A673 (cell line): Measurements from ENCODE around the gene BCL2L2. TPM values are rescaled to one million over a fixed set of nuclear protein-coding genes. Genes with fewer than 3 reads are reported as not detected.

ENCODE experiments used
- BruUV-seq: library from RNA; stranded (reverse); fragments of 400-500 nt; replicated peaks from 2 replicates; lab custom pipeline; 2021; lab: Mats Ljungman, UMichigan
- CTCF ChIA-PET: fragments of 300-600 bp; sonication (Branson Sonifier 250); formaldehyde crosslinking; loops from one replicate; lab custom pipeline; 2022; ENCODE audit warnings: antibody characterized with exemption; lab: Charles Lee
- POLR2A ChIA-PET: fragments of 300-600 bp; sonication (Branson Sonifier 250); formaldehyde crosslinking; loops from one replicate; lab custom pipeline; 2022; ENCODE audit warnings: antibody characterized with exemption; ENCODE audit not compliant: low non-redundant PET; lab: Charles Lee
- DNase-seq: peaks from one replicate; pipeline ENCODE4 v3.0.0-alpha.2; 2015; ENCODE audit warnings: low spot score
- H3K27ac ChIP-seq: fragments of 200-600 bp; sonication (generic); 2 replicates; pipeline ENCODE4 v1.5.1; 2016; ENCODE audit warnings: mixed run types, low read depth, mild to moderate bottlenecking, mixed read lengths, antibody characterized with exemption, low read length; ENCODE audit not compliant: poor library complexity, severe bottlenecking
- H3K27me3 ChIP-seq: fragments of 200-600 bp; sonication (generic); replicated peaks from 2 replicates; pipeline ENCODE4 v1.6.1; 2017; ENCODE audit warnings: mixed run types, low read depth, mild to moderate bottlenecking, mixed read lengths, antibody characterized with exemption, low read length; ENCODE audit not compliant: insufficient read depth, poor library complexity
- H3K36me3 ChIP-seq: fragments of 200-600 bp; sonication (generic); 2 replicates; pipeline ENCODE4 v1.6.1; 2016; ENCODE audit warnings: mixed run types, mild to moderate bottlenecking, mixed read lengths, antibody characterized with exemption, low read length; ENCODE audit not compliant: insufficient read depth, poor library complexity, severe bottlenecking
- H3K4me1 ChIP-seq: fragments of 200-600 bp; sonication (generic); 2 replicates; pipeline ENCODE4 v1.6.1; 2017; ENCODE audit warnings: mixed run types, mild to moderate bottlenecking, mixed read lengths, antibody characterized with exemption, low read length; ENCODE audit not compliant: insufficient read depth, poor library complexity, severe bottlenecking
- H3K4me3 ChIP-seq: fragments of 200-600 bp; sonication (generic); 2 replicates; pipeline ENCODE4 v1.5.1; 2016; ENCODE audit warnings: low read depth, mixed run types, mild to moderate bottlenecking, mixed read lengths, low read length; ENCODE audit not compliant: poor library complexity, severe bottlenecking
- H3K9me3 ChIP-seq: fragments of 200-600 bp; sonication (generic); 2 replicates; pipeline ENCODE4 v1.6.1; 2016; ENCODE audit warnings: mixed run types, low read depth, mild to moderate bottlenecking, mixed read lengths, antibody characterized with exemption, low read length; ENCODE audit not compliant: poor library complexity, severe bottlenecking
- EZH2 ChIP-seq: fragments of 200-600 bp; sonication (generic); IDR thresholded peaks from 2 replicates; pipeline ENCODE4 v1.6.1; 2017; ENCODE audit warnings: borderline replicate concordance, low read depth, mild to moderate bottlenecking, mixed read lengths, antibody characterized with exemption, low read length; ENCODE audit not compliant: poor library complexity, severe bottlenecking
- intact Hi-C: fragments of 100-400 bp; cut with micrococcal nuclease; formaldehyde crosslinking; loops from one replicate; pipeline ENCODE4 v1.10.0; 2022; ENCODE audit not compliant: unreplicated experiment
- total RNA-seq: library from RNA; stranded (reverse); gene quantifications from 2 replicates; pipeline ENCODE4 v1.2.3, GENCODE V29; 2021
- TF ChIP-seq, protein P1 (sequence below): fragments of 300-800, 200-600 bp; sonication (generic); conservative IDR thresholded peaks from 2 replicates; pipeline ENCODE4 v1.5.1; 2017; ENCODE audit warnings: low read depth, mild to moderate bottlenecking, antibody characterized with exemption, low read length, moderate library complexity, mixed read lengths

Gene BCL2L2
- total RNA-seq, 1 experiment from 2014 or later, result 22.8 TPM

DNA sequence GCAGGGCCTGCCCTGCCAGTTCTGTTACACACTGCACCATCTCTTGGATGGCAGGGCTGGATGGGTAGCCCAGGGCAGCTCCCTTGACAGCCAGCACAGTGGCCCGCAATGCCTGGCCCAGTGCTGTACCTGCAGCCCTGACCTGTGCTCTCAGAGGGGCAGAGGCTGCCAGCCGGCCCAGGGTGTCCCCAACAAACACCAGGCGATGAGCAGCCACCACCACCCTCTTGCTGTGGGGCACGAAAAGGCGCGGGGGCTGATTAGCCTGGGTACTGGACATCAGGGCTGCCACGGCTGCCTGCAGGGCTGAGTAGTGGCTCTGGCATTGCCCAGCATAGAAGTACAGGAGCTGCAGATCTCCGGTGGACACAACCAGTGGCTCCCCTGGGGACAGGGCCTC lies 50.6 kb downstream of the BCL2L2 start:
- intact Hi-C loops, result no loop called here
- DNase-seq, result no peak
- no peaks in the 10 kb centered on the region for H3K27me3 ChIP-seq
- ChIA-PET POLR2A (no interaction called here), CTCF (no interaction called here)
- H3K27ac ChIP-seq, result no peak overlapping the region
- no peaks in the 10 kb centered on the region for H3K9me3 ChIP-seq
- TF ChIP-seq EZH2, result no peak
- TF ChIP-seq, protein P1, sequence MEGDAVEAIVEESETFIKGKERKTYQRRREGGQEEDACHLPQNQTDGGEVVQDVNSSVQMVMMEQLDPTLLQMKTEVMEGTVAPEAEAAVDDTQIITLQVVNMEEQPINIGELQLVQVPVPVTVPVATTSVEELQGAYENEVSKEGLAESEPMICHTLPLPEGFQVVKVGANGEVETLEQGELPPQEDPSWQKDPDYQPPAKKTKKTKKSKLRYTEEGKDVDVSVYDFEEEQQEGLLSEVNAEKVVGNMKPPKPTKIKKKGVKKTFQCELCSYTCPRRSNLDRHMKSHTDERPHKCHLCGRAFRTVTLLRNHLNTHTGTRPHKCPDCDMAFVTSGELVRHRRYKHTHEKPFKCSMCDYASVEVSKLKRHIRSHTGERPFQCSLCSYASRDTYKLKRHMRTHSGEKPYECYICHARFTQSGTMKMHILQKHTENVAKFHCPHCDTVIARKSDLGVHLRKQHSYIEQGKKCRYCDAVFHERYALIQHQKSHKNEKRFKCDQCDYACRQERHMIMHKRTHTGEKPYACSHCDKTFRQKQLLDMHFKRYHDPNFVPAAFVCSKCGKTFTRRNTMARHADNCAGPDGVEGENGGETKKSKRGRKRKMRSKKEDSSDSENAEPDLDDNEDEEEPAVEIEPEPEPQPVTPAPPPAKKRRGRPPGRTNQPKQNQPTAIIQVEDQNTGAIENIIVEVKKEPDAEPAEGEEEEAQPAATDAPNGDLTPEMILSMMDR, result no peak
- peaks cover 56% of the 10 kb centered on the region for H3K36me3 ChIP-seq
- no peak overlapping the region for H3K4me3 ChIP-seq
- BruUV-seq, result no TSS peak
- no peaks in the 10 kb centered on the region for H3K4me1 ChIP-seq

DNA sequence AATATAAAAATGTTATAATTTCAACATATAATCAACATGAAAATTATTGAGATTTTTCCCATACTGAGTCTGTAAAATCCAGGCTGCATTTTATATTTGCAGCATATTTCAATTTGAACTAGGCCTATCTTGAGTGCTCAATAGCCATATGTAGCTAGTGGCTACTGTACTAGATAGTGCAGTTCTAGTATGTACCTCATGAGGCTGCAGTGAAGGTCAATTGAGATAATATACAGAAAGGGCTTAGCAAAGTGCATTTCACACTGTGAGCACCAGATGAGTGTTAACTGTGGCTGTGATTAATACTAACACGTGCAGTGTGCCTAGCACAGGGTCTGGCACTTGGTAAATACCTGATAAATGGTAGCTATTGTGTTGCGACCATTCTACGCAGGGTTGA lies 51.4 kb downstream of the BCL2L2 start:
- TF ChIP-seq, protein P1, result no peak
- TF ChIP-seq EZH2, result no peak
- no TSS peak for BruUV-seq
- Histone ChIP-seq H3K36me3 (peaks cover 59% of the 10 kb centered on the region), H3K27ac (no peak overlapping the region), H3K4me1 (no peaks in the 10 kb centered on the region), H3K9me3 (no peaks in the 10 kb centered on the region), H3K27me3 (no peaks in the 10 kb centered on the region), H3K4me3 (no peak overlapping the region)
- ChIA-PET POLR2A (interaction anchor here (0.6 kb wide), 1 partner anchor 123 kb away, joined by 3 read pairs; no protein-coding TSS in a partner anchor), CTCF (interaction anchor here (0.6 kb wide), 1 partner anchor 752 kb away, joined by 3 read pairs; no protein-coding TSS in a partner anchor)
- intact Hi-C loops, result no loop called here
- DNase-seq, result no peak

DNA sequence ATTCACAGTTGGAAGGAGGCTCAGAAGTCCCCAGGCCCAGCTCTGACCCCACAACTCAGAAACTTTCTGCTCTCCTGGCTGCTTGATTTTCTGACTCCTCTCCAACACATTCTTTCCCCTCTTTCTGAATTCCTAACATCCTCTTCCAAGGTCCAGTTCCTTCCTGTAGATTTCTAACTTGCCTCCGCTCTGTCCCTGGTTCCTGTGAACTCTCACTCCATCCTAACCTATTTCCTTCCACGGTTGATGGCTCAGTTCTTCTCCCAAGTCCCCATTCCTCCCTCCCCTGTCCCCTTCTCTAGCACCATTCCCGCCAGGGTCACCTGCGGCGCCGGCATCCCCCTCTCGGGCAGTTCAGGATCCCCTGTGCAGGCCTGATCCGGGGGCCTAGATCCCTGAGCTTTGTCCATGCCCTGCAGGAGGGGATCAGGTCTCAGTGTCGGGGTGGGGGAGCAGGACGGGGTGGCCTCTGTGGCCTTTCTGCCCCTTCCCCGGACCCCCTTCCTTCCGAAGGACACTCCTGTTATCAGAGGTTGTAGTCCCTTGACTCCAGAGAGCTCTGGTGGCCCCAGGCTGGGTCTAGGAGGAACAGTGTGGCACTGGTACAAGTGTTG lies 52.0 kb downstream of the BCL2L2 start:
- H3K36me3 ChIP-seq, result peaks cover 64% of the 10 kb centered on the region
- intact Hi-C loops, result no loop called here
- no TSS peak for BruUV-seq
- H3K4me1 ChIP-seq, result peaks cover 4% of the 10 kb centered on the region
- TF ChIP-seq, protein P1, result no peak
- no peak for TF ChIP-seq EZH2
- ChIA-PET POLR2A (interaction anchor here (0.6 kb wide), 1 partner anchor 123 kb away, joined by 3 read pairs; no protein-coding TSS in a partner anchor), CTCF (interaction anchor here (0.6 kb wide), 1 partner anchor 751 kb away, joined by 3 read pairs; no protein-coding TSS in a partner anchor)
- H3K4me3 ChIP-seq, result no peak overlapping the region
- no peak overlapping the region for H3K27ac ChIP-seq
- H3K9me3 ChIP-seq, result no peaks in the 10 kb centered on the region
- DNase-seq, result no peak
- no peaks in the 10 kb centered on the region for H3K27me3 ChIP-seq
